Activated CD8-positive, alpha-beta memory T cell treated with anti-CD3 and anti-CD28 coated beads, Interleukin-2, amount 50 U/mL, for 24 hours (primary cell): Measurements from ENCODE around the gene SFN.
A peak's percentile ranks its signal among the peaks of the same experiment; 100 is the strongest.
"Not testable (repeated sequence)": the region's sequence is repeated elsewhere in the genome, so short reads cannot be mapped to it uniquely, and the experiment has no call there.

Experiments
- DNase-seq: peaks from one replicate; pipeline ENCODE4 v3.0.0-alpha.2; 2020; ENCODE audit errors: extremely low read depth

Gene SFN

DNA sequence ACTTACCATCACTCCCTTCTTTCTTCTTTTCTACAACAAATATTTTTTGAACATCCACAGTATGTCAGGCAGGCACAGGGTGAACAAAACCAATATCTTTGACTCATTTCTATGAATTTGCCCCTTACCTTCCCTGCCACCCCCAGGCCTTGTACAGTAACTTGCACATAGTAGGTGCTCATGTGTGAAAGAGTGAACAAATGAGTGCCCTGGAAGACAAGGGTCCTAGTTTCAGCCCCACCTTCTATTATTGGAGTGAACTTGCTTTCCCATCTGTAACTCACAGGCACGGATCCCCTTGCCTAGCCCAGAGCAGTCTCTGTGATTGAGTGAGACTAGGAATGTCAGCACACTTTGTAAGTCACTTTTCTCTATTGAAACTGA, 23.6 kb upstream of the SFN start:
- no peak for DNase-seq

DNA sequence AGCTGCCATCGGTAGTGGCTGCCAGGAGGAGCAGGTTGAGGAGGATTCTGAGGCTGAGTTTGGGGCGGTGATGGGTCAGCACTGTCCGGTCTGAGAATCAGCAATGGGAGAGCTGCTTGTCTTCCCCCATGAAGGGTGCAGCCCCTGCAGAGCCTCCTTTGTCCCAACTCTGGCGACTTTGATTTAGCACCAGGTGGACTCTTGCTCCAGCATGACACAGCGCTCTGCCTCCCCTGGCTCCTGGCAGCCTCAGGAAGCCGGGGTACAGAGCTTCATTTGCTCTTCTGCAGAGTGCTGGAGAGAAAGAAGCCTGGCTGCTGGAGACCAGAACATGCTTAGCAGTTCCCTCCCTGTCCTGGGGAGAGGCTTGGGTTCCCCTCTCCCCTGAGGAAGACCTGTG, 23.2 kb upstream of the SFN start:
- DNase-seq = no peak

DNA sequence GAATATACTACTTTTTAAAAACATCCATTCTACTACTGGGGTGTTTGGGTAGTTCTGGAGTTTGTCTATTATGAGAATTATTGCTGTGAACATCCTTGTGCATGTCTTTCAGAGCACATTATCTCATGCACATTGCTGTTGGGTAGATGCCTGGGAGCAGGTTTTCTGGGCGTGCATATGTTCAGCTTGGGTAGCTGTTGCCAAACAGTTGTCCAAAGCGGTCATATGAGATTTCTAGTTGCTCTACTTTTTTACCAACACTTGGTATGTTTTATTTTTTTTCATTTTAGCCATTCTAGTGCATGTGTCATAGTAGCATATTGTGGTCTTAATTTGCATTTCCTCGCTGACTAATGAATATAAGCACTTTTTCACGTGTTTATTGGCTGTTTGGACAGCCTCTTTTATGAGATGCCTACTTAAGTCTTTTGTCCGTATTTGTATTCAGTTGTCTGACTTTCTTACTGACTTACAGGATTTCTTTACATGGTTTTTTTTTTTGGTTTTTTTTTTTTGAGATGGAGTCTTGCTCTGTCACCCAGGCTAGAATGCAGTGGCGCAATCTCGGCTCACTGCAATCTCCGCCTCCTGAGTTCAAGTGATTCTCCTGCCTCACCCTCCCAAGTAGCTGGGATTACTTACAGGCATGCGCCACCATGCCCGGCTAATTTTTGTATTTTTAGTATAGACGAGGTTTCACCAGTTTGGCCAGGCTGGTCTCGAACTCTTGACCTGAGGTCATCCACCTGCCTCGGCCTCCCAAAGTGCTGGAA, 18.3 kb upstream of the SFN start:
- no peak for DNase-seq

DNA sequence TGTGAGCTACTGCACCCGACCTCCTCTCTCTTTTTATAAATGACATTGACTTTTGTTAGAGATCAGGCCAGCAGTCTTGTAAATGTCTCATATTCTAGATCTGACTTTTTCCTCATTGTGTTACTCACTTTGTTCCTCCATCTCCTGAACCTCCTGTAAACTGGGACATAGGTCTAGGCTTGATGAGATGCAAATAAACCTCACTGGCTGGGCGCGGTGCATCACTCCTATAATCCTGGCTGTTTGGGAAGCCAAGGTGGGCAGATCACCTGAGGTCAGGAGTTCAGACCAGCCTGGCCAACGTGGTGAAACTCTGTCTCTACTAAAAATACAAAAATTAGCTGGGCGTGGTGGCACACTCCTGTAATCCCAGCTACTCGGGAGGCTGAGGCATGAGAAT, 15.1 kb upstream of the SFN start:
- not testable (repeated sequence) for DNase-seq

DNA sequence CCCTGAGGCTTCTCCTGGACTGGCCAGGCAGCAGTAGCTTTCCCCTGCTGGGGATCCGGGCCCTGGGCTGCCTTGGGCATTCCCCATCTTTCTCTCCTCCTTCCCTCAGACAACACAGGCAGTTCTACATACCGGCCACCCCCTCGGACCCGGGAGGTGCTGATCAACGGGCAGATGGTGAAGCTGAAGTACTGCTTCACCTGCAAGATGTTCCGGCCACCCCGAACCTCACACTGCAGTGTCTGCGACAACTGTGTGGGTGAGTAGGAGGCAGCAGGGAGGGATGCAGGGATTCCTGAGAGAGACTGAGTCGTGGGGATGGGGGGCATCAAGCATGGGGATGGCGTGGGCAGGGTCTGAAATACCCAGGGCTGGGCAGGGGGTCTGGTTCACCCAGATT, 14.4 kb upstream of the SFN start:
- no peak for DNase-seq

DNA sequence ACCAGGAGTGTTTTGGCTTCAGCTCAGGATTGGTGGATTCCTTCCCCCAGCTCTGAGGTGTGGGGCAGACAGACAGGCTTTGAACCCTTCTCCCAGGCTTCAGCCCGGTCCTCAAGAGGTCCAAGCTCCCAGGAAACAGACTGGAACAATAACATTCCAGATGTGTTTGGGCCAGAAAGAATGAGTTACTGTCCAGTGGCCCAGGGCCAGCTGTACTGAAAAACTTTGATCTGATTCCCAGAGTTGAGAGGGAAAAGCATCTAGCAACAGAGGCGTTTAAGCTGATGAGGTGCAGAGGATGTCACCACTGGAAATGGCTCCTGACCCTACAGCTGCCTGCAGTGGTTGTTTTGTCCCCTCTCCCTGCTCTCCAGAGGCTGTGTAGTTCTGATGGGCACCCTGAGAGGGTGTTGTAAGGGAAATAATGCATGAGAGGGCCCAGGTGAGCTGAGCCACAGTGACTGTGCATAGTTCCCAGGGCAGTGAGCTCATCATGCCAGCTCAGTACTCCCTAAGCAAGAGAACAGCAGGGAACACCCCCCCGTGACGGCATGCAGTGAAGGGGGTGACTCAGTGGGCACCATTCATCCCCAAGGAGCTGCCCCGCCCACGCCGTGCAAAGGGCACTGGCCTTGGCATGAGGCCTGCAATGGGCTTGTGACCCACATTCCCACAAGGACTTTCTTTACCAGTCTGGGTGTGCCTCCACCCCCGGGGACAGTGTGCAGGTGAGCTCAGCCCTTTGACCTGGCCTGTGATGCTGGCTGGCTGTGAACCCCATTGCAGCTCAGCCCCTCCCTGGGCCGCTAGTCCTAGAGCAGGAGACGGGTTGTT, 13.8 kb upstream of the SFN start:
- no peak for DNase-seq

DNA sequence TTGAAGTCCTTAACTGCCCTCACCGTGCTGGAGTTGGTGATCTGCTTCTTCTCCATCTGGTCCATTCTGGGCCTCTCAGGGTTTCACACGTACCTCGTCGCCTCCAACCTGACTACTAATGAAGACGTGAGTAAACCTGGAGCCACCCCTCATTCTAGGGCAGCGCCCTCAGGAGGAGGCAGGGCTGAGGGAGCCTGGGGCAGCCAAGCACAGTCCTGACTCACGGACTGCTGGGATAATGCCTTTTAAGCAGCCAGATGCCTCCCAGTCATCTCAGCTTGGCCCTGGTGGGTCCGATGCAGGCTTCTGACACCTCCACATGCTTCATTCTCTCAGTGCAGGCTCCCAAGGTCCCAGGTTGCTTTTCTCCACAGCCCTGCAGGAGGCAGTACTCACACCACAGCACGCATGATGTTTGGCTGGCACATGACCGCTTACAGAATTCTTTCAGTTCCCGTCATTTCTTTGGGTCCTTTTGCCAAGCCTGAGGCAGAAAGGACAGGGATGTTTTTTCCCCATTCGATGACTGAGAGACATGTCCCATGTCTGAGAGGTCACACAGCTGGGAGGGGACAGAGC, 11.8 kb upstream of the SFN start:
- DNase-seq = no peak

DNA sequence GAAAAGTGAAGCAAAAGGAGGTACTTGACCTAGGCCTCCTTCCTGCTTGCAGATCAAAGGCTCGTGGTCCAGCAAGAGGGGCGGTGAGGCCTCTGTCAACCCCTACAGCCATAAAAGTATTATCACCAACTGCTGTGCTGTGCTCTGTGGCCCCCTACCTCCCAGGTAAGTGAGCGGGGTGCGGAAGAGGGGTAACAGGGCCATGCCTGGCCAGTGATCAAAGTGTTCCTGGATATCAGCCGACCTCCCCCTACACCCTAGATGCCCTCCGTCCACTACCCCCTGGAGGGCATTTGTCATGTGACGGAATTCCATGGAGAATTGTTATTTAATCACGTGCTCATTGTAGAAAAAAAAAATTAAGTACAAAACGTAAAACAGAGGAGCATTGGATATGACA, 10.2 kb upstream of the SFN start:
- DNase-seq = no peak

DNA sequence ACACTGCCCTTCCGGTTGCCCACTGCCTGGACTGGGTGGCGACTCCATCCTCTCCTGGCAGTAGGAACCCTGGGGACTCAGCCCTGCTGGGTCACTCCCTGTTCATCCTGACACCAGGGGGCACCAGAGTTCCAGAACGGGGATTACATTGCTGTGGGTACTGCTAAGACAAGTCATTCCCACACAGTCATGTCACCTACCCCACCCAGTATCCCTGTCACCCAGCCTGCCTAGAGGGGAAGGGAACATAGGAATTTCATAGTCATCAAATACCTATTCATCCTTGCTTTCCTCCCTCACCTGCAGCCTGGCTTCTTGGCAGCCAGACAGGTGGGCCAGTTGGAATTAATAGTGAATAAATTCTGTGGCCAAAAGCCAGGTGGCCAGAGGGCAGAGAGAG, 9.8 kb upstream of the SFN start:
- DNase-seq = peak; percentile 59

DNA sequence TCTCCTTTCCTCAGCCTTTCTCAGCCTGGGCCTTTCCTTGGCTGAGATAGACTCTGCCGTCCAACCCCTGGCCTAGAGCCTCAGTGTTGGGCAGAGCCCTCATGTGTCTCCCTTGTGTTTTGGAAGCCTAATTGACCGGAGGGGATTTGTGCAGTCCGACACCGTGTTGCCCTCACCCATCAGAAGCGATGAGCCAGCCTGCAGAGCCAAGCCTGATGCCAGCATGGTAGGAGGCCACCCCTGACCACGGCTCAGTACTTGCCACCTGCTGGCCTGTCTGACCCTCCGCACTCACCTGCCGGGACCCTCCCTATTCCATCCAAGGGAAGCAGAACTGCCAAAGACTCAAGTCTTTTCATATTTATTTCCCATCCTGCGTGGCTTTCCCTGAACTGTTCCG, 9.3 kb upstream of the SFN start:
- DNase-seq = no peak

DNA sequence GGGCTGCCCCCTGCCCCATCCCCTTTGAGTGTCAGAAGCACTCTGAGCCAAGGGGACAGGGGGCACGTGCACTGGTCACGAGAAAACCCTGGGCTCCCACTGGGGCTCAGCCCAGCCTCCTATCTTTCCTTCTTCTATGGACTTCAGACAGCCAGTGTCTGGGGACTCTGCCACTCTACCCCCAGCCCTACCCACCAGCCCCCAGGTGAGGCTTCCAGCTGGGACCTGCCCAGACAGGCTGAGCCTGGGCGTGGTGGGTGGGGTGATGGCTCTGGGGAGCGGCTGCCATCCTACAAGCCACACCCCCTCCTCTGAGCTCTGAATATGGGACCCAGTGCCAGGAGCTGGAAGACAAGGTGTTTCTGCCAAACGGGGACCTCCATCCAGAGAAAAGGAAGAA, 8.0 kb upstream of the SFN start:
- DNase-seq = no peak

DNA sequence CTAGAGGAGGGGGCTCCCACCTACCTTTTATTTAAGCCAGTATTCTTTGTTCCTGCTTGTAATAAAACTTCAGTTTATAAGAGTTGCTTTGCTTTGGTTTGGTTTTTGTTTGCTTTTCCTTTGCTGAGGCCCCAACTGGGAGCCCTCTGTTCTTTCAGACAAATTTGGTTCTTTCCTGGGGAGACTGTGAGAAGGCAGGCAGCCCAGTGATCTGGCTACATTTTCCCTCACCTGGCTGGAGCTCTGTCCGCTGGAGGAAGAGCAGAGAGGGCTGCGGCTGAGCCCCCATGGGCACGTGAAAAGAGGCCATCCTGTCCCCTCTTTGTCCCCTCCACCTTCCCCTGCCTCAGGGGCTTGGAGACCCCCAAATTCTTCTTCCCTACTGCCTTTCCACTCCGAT, 7.3 kb upstream of the SFN start:
- DNase-seq = no peak

DNA sequence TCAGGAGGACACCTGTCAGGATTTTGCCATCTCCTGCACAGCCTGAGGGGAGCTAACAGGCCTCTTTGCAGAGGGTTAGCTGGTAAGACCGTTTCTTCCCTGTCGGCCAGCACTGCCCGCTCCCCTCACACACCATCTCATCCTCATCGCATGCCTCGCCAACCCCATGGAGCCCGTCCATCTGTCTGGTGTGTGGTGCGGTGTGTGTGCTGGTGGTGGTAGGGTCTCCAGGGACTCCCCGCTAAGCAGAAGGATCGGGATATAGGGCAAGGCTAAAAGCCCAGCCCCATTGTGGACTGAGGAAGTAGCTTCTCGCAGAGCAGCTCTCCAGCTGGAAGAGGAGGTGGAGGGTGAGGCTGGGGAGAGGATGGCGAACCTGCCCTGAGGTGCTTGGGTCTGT, 6.8 kb upstream of the SFN start:
- no peak for DNase-seq

DNA sequence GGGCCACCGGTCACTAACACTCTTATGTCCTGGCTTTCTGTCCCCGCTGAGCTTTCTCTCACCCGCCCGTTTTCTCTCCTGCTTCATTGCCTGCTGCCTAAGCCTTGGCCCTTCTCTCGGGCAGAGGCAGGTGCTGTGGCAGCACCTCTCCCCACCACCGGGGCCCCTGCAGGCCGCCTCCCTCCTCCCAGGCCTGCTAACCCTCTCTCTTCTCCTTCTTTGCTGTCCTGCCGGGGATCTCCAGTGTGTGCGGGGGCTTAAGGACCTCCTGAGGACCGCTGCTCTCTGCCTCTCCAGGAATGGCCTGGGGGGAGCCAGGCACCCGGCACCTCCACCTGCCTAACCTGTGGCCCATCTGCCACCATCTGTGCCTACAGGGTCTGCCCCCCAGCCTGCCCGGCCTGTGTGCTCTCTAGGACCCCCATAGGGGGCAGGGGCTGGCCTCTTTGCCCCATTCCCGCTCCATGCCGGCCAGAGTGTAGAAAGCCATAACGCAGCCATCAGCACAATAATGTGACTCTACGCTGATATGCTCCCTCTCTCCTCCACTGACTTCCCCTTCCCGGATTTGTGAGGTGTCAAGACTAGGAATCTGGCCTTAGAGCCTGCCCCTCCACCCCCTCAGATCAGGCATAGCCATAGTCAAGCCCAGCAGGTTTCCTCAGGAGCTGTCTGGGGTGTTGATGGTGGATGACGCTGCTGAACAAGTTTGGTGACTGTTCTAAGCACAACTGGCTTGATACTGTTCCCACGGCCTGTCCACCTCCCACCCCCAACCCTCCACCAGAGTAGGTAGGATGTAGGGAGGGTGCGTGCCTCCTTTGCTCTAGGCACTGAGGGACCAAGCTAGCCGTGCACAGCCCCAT, 6.1 kb upstream of the SFN start:
- no peak for DNase-seq

DNA sequence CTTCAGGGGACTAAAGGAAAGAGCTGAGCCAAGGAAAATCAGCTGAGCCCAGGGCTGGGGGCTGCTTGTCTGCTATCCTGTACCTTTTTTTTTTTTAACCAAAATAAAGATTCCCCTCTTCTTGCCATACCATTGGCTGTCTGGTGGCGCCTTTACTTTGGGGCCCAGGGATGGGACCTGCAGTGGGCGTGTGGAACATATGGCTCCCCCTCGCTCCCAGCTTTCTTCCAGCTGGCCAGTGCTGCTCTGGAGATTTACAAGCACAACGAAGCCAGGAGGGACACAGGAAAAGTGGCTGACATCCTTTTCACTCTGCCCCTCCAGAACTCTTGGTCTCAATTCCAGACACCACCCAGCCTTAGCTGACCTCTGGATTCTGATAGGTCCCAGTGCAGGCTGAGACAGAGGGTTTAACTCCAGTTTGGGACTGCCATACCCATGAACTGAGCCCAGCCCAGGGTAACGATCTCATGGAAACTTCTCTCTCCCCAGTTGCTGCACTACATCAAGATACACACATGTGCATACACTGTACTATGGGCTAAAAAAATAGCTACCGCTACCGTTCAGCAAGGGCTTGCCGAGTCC, 5.4 kb upstream of the SFN start:
- DNase-seq = no peak

DNA sequence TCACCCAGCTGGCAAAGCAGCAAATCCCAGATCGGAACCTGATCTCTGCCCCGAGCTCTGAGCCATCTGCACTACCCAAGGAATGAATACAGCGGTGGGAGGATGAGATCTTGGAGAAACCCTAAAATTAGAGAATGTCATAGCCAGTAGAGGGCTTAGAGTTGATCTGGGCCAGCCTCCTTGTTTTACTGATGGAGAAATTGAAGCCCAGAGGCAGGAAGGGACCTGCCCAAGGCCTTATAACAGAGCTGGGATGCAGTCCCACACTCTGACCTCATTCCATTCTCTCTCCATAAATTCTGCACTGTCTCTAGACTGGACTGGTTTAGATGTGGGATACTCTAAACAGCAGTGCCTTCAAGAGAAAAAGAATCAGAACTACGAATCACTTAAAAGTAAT, 4.8 kb upstream of the SFN start:
- DNase-seq = no peak

DNA sequence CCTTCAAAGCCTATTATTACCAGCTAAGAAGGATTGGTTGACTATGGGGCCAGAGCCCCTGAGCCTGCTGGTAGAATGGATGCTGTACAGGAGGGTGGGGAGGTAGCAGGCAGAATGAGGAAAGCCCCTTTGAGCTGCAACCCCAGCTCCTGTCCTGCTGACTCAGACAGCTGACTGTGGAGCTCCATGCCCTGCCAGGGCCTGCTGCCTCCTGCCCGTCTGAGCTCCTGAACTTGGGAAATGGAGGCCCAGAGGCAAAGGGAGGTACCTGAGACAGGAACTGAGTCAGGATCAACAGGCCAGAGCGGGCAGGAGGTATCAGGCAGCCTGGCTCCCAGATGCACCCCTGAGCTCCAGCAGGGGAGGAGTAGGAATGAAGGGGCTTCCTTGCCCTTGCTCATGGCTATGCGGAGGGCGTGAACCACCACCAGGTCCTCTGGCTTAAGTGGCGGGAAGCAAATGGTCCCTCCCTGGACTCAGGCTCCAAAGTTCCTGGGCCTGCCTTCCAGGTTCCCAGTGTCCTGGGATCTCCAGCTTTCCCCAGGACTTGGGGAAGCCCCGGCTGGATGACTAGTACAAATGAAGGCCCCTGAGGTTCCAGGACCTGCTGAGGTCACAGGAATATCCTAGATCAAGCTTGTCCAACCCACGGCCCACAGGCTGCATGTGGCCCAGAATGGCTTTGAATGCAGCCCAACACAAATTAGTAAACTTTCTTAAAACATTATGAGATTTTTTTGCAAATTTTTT, 3.9 kb upstream of the SFN start:
- DNase-seq = no peak

DNA sequence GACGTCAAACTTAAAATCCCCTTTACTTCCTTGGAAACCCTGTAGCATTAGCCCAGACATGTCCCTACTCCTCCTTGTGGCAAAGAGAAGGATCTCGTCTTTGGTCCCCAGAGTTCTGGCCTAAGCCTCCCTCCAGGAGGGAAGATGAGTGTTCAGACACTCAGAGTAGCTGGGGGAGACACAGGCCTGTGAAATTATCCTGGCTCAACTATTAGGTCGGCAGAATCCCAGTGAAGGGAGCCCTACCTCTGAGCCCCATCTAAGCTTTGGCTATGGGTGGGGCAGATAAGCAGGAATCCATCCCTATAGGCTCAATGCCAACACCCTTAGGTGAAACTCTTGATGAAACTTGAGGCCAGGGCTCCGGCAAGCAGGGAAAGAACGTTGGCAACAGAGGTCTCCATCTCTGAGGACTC, 1.7 kb upstream of the SFN start:
- DNase-seq = no peak

DNA sequence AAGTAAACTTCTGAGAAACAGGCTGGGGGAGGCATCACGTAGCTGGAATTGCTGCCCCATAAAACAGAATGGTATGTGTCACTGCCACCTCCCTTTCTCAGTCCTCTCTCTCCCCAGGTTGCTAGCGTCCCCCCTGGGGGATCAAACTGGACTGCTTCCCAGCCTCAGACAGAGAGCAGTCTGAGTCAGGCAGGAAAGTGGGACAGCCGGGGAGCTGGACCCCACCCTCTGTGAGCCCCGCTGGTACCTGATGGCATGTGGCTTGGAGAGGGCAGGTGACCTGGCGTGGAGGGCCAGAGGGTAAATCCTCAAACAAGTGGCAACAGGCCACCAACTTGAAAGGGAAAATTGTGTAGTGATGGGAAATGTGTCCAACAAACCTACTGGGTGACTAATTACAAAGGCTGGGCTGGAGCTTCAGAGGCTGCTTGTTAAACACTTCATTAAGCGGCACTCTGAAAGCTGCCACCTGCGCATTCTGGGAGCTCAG, 1.0 kb upstream of the SFN start:
- DNase-seq = no peak

DNA sequence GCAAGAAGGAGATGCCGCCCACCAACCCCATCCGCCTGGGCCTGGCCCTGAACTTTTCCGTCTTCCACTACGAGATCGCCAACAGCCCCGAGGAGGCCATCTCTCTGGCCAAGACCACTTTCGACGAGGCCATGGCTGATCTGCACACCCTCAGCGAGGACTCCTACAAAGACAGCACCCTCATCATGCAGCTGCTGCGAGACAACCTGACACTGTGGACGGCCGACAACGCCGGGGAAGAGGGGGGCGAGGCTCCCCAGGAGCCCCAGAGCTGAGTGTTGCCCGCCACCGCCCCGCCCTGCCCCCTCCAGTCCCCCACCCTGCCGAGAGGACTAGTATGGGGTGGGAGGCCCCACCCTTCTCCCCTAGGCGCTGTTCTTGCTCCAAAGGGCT, 732 bp downstream of the SFN start:
- no peak for DNase-seq
